Large intestine (tissue), 3 donors: ENCODE results near the gene CXCL10. TPM values are rescaled to one million over a fixed set of nuclear protein-coding genes. Genes with fewer than 3 reads are reported as not detected.
"Not testable (repeated sequence)": the region's sequence is repeated elsewhere in the genome, so short reads cannot be mapped to it uniquely, and the experiment has no call there.

ENCODE experiments used
- DNase-seq, 2 donors: peaks; one replicate each; pipeline versions ENCODE4 v3.0.0 to v3.0.0-alpha.2; 2013
- H3K27ac ChIP-seq: one replicate; pipeline ENCODE4 v1.5.1; 2013; ENCODE audit warnings: low read length
- H3K27me3 ChIP-seq: 2 replicates; pipeline ENCODE4 v1.6.1; 2013; ENCODE audit warnings: low read length; ENCODE audit not compliant: control insufficient read depth, insufficient read depth
- H3K36me3 ChIP-seq: 2 replicates; pipeline ENCODE4 v1.6.1; 2013; ENCODE audit warnings: low read length; ENCODE audit not compliant: control insufficient read depth, insufficient read depth
- H3K4me1 ChIP-seq: one replicate; pipeline ENCODE4 v1.6.1; 2013; ENCODE audit warnings: low read length; ENCODE audit not compliant: control insufficient read depth, insufficient read depth
- H3K4me3 ChIP-seq: one replicate; pipeline ENCODE4 v1.5.1; 2013; ENCODE audit warnings: low read length
- H3K9me3 ChIP-seq: one replicate; pipeline ENCODE4 v1.6.1; 2013; ENCODE audit warnings: mild to moderate bottlenecking, low read depth, low read length, moderate library complexity; ENCODE audit not compliant: control insufficient read depth
- WGBS: methylation state at CpG from one replicate; pipeline ENCODE4 v1.1.5; 2013; ENCODE audit warnings: low lambda C conversion rate; ENCODE audit not compliant: insufficient coverage; 5-methylcytosine and 5-hydroxymethylcytosine counted together
- polyA plus RNA-seq: library from polyadenylated mRNA; unstranded; fragments of 120-200 nt; gene quantifications from one replicate; pipeline ENCODE4 v1.2.1, GENCODE V29; 2013

Gene CXCL10
- polyA plus RNA-seq, 1 donor, result 3.9 TPM

DNA sequence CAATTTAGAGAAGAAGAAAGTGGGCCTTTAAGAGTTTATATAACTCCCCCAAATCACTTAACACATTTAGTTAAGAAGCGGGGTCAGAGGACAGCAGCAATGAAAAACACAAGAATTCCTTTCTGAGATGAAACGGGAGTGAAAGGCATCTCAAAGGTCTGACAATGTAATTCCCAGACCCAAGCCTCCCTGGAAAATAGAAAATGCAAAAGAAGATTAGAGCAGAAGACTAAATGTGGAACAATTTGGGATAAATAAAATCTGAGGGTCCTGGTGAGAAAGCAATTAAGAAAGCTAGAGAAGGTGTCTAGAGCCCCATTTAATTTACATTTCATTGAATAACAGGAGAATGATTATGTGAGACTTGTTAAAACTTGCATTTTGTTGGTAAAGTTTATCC, 32.1 kb upstream of the CXCL10 start:
- Histone ChIP-seq H3K4me1 (peaks cover 8% of the 10 kb centered on the region), H3K27ac (no peak overlapping the region), H3K27me3 (no peaks in the 10 kb centered on the region), H3K9me3 (no peaks in the 10 kb centered on the region), H3K36me3 (no peaks in the 10 kb centered on the region), H3K4me3 (no peak overlapping the region)
- 60% methylated on average over 1 of the region's 2 CpGs for WGBS
- no peak for DNase-seq

DNA sequence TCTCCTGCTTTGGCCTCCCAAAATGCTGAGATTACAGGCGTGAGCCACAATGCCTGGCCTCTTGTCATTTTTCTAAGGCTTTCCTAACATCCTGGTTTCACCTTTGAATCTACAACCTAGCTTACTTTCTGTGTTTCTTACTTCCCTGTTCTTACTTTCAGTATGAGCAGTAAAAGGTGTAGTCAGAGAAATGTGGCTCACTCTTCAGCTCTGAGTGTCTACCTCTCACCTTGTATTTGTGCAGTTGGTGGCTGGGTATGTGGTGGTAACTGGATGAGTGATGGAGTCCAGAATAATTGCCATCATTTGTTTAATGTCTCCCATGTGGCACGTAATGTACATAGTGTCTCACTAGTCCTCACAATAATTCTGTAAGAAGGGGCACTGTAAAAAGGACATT, 31.7 kb upstream of the CXCL10 start:
- peak; percentile 11 to 58 for DNase-seq
- 100% methylated on average over 1 of the region's 2 CpGs for WGBS
- H3K9me3 ChIP-seq, result no peaks in the 10 kb centered on the region

DNA sequence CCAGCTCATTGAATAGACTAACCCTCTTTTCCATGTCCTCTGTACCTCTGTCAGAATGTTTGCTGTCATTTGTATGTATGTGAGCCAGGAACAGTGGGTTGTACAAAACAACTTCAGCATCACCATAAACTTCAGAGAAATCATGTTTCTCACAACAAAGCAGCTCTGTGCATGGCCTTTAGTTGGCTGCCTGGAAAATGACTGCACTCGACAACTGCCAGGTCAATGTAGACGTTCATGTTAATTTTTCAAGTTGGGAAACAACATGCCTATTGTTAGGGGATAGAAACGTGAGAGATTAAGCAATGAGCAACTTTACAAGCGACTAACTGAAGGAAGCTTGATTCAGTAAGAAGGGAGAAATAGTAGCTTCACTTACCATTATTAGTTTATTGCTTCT, 30.4 kb upstream of the CXCL10 start:
- DNase-seq, result no peak
- WGBS, result 7% methylated on average over 2 of the region's 4 CpGs
- Histone ChIP-seq H3K36me3 (no peaks in the 10 kb centered on the region), H3K27ac (no peak overlapping the region), H3K4me1 (peaks cover 8% of the 10 kb centered on the region), H3K9me3 (no peaks in the 10 kb centered on the region), H3K27me3 (no peaks in the 10 kb centered on the region), H3K4me3 (no peak overlapping the region)

More for the DNA sequence above, 31.7 kb upstream of the CXCL10 start:
- H3K4me3 ChIP-seq, result no peak overlapping the region
- H3K36me3 ChIP-seq, result no peaks in the 10 kb centered on the region
- H3K27me3 ChIP-seq, result no peaks in the 10 kb centered on the region
- peaks cover 8% of the 10 kb centered on the region for H3K4me1 ChIP-seq
- H3K27ac ChIP-seq, result peak overlapping the region; percentile 23

DNA sequence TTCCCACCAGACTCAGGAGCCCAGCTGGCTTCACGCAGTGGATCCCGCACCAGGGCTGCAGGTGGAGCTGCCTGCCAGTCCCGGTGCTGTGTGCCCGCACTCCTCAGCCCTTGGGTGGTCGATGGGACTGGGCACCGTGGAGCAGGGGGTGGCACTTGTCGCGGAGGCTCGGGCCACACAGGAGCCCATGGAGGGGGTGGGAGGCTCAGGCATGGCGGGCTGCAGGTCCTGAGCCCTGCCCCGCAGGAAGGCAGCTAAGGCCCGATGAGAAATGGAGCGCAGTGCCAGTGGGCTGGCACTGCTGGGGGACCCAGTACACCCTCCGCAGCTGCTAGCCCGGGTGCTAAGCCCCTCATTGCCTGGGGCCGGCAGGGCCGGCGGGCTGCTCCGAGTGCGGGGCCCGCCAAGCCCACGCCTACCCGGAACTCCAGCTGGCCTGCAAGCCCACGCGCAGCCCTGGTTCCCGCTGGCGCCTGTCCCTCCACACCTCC, 27.3 kb upstream of the CXCL10 start:
- not testable (repeated sequence) for H3K36me3 ChIP-seq, H3K27me3 ChIP-seq, H3K9me3 ChIP-seq, H3K4me1 ChIP-seq, DNase-seq, H3K4me3 ChIP-seq, H3K27ac ChIP-seq
- no CpG with 5 or more reads among the region's 27 CpGs for WGBS

DNA sequence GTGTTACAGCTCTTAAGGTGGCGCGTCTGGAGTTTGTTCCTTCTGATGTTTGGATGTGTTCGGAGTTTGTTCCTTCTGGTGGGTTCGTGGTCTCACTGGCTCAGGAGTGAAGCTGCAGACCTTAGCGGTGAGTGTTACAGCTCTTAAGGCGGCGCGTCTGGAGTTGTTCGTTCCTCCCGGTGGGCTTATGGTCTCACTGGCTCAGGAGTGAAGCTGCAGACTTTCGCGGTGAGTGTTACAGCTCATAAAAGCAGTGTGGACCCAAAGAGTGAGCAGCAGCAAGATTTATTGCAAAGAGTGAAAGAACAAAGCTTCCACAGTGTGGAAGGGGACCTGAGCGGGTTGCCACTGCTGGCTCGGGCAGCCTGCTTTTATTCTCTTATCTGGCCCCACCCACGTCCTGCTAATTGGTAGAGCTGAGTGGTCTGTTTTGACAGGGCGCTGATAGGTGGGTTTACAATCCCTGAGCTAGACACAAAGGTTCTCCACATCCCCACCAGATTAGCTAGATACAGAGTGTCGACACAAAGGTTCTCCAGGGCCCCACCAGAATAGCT, 26.6 kb upstream of the CXCL10 start:
- not testable (repeated sequence) for DNase-seq, H3K27me3 ChIP-seq, H3K36me3 ChIP-seq, H3K9me3 ChIP-seq, H3K27ac ChIP-seq, H3K4me3 ChIP-seq, H3K4me1 ChIP-seq
- no CpG with 5 or more reads among the region's 17 CpGs for WGBS

DNA sequence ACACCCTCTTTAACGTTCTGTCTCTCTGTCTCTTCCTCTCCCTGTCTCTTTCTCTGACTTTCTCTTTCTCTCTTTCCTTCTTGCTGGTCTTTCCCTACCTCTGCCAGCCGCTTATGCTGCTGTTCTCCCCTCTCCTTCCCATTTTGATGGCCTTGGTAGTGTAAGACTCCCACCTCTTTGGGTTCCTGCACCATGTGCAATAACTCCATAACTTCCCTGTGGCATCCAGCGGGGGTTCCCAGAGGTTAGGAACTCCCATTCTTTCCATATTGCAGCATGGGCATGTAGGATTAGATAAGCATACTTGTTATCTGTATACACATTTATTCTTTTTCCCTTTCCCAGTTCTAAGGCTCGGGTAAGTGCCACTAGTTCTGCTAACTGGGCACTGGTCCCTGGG, 21.4 kb upstream of the CXCL10 start:
- DNase-seq, H3K27ac ChIP-seq, H3K4me1 ChIP-seq, H3K4me3 ChIP-seq, H3K9me3 ChIP-seq, H3K36me3 ChIP-seq, H3K27me3 ChIP-seq: not testable (repeated sequence)
- WGBS, result 96% methylated on average over 2 of the region's 4 CpGs

DNA sequence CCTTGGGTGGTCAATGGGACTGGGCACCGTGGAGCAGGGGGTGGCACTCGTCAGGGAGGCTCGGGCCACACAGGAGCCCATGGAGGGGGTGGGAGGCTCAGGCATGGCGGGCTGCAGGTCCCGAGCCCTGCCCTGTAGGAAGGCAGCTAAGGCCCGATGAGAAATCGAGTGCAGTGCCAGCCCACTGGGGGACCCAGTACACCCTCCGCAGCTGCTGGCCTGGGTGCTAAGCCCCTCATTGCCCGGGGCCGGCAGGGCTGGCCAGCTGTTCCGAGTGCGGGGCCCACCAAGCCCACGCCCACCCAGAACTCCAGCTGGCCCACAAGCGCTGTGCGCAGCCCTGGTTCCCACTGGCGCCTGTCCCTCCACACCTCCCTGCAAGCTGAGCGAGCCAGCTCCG, 20.0 kb upstream of the CXCL10 start:
- not testable (repeated sequence) for DNase-seq, H3K4me1 ChIP-seq, H3K27me3 ChIP-seq, H3K27ac ChIP-seq, H3K9me3 ChIP-seq, H3K4me3 ChIP-seq, H3K36me3 ChIP-seq
- no CpG with 5 or more reads among the region's 18 CpGs for WGBS

DNA sequence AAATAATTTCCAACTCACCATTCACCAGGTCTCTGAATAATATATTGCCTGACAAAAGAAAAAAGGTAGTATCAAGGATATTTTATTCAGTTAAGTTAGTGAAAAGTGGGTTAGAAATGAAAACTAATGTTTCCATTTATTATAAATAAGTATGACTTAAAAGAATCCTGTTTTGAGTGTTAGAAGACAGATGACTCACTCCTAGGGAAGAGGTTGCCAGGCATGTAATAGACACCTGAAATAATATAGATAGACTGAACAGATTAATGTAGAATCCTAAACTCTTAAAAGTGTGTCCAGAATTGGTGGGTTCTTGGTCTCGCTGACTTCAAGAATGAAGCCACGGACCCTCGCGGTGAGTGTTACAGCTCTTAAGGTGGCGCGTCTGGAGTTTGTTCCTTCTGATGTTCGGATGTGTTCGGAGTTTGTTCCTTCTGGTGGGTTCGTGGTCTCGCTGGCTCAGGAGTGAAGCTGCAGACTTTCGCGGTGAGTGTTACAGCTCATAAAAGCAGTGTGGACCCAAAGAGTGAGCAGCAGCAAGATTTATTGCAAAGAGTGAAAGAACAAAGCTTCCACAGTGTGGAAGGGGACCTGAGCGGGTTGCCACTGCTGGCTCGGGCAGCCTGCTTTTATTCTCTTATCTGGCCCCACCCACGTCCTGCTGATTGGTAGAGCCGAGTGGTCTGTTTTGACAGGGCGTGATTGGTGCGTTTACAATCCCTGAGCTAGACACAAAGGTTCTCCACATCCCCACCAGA, 19.1 kb upstream of the CXCL10 start:
- H3K27ac ChIP-seq, H3K4me1 ChIP-seq, H3K27me3 ChIP-seq, H3K4me3 ChIP-seq, H3K9me3 ChIP-seq, H3K36me3 ChIP-seq, DNase-seq: not testable (repeated sequence)
- no CpG with 5 or more reads among the region's 18 CpGs for WGBS

DNA sequence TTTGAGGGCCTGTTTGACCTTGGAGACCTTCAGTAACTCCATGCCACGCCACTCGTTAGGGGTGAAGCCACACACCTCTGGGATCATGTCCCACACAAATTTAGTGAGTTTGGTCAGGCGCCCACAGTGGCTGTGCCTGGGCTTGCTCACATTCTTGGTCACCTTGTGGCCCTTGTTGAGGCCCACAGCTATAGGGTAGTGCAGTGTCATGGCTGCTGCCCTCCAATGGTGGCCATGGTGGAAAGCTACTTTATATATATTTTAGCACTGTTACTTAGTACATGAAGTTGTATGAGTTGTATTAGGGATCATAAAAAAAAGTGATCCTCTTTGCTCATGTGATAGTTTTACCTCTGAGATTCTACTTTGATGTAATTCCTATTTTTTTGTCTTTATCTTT, 13.6 kb upstream of the CXCL10 start:
- Histone ChIP-seq H3K9me3 (no peaks in the 10 kb centered on the region), H3K4me3 (no peak overlapping the region), H3K36me3 (no peaks in the 10 kb centered on the region), H3K27me3 (no peaks in the 10 kb centered on the region), H3K27ac (no peak overlapping the region), H3K4me1 (no peaks in the 10 kb centered on the region)
- WGBS, result no CpG with 5 or more reads among the region's 3 CpGs
- no peak for DNase-seq

DNA sequence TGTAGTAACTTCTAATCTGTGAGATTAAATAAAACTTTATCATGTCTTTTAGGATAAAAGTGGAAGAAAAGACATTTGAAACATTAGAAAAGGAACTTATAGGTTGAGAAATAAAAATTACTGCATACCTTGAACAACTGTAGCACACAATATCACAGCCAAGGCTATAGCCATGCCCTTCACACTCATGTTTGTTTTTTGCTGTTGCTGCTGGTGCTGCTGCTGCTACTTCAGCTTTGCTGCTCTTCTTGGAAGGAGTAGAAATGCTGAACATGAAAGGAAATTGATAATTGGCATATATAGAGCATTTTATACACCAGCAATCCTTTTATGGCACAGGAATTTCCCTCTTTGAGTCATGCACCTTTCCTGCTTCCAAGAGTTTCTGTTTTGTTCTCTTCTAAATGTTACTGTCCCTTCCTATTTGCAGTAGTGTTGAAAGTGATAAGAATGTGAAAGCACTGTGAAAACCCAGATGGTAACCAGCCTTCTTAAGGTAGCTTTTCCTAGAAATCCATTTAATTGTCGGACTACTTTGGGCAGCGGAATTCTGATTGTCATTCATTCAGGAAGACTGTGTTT, 12.6 kb upstream of the CXCL10 start, which contains the start of gene CXCL11:
CXCL11 (minus strand) TSS at position 272 of the 582 bp plus-strand sequence; CDS start at position 189, 83 bp downstream.
- DNase-seq, result no peak
- no peaks in the 10 kb centered on the region for H3K4me1 ChIP-seq
- H3K27ac ChIP-seq, result no peak within 1 kb of the TSS
- H3K9me3 ChIP-seq, result no peaks in the 10 kb centered on the region
- H3K27me3 ChIP-seq, result no peaks in the 10 kb centered on the region
- no peaks in the 10 kb centered on the region for H3K36me3 ChIP-seq
- 100% methylated on average over 2 of the region's 2 CpGs for WGBS
- no peak within 1 kb of the TSS for H3K4me3 ChIP-seq
